Neural crest cell (in vitro differentiated cells): ENCODE data around the gene PXMP4. TPM values are rescaled to one million over a fixed set of nuclear protein-coding genes. Genes with fewer than 3 reads are reported as not detected.

Experiments
- DNase-seq: peaks from one replicate; pipeline ENCODE4 v3.0.0; 2021; ENCODE audit warnings: low read depth, mixed read lengths, low spot score
- H3K27ac Mint-ChIP-seq: one replicate; pipeline ENCODE4 v1.8.0; 2021; ENCODE audit warnings: mild to moderate bottlenecking, mixed read lengths; ENCODE audit not compliant: unreplicated experiment
- H3K27me3 Mint-ChIP-seq: 2 replicates; pipeline ENCODE4 v1.8.0; 2021; ENCODE audit warnings: low read depth, mild to moderate bottlenecking, mixed read lengths
- H3K36me3 Mint-ChIP-seq: 2 replicates; pipeline ENCODE4 v1.8.0; 2021; ENCODE audit warnings: low read depth, mild to moderate bottlenecking, mixed read lengths
- H3K4me1 Mint-ChIP-seq: 2 replicates; pipeline ENCODE4 v1.8.0; 2021; ENCODE audit warnings: mixed read lengths
- H3K4me3 Mint-ChIP-seq: one replicate; pipeline ENCODE4 v1.8.0; 2021; ENCODE audit warnings: mild to moderate bottlenecking, mixed read lengths
- H3K9me3 Mint-ChIP-seq: 2 replicates; pipeline ENCODE4 v1.8.0; 2021; ENCODE audit warnings: mixed read lengths
- total RNA-seq: library from RNA; stranded (reverse); gene quantifications from 2 replicates; pipeline ENCODE4 v1.2.1, GENCODE V29; 2021
- TF ChIP-seq, protein P1 (sequence below): fragments of 200-600 bp; sonication (generic); conservative IDR thresholded peaks from 2 replicates; pipeline ENCODE4 v1.5.0; 2021; ENCODE audit warnings: antibody characterized with exemption, mild to moderate bottlenecking

The PXMP4 gene
- total RNA-seq, 1 donor from 2014 or later = 5.2 TPM

- peaks cover 3% of the 10 kb centered on the region for H3K36me3 Mint-ChIP-seq
- H3K9me3 Mint-ChIP-seq = no peaks in the 10 kb centered on the region
- DNase-seq = no peak
- peaks cover 16% of the 10 kb centered on the region for H3K4me1 Mint-ChIP-seq
- H3K4me3 Mint-ChIP-seq = peak overlapping the region; percentile 19
- TF ChIP-seq, protein P1, sequence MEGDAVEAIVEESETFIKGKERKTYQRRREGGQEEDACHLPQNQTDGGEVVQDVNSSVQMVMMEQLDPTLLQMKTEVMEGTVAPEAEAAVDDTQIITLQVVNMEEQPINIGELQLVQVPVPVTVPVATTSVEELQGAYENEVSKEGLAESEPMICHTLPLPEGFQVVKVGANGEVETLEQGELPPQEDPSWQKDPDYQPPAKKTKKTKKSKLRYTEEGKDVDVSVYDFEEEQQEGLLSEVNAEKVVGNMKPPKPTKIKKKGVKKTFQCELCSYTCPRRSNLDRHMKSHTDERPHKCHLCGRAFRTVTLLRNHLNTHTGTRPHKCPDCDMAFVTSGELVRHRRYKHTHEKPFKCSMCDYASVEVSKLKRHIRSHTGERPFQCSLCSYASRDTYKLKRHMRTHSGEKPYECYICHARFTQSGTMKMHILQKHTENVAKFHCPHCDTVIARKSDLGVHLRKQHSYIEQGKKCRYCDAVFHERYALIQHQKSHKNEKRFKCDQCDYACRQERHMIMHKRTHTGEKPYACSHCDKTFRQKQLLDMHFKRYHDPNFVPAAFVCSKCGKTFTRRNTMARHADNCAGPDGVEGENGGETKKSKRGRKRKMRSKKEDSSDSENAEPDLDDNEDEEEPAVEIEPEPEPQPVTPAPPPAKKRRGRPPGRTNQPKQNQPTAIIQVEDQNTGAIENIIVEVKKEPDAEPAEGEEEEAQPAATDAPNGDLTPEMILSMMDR = no peak
- peaks cover 3% of the 10 kb centered on the region for H3K27me3 Mint-ChIP-seq
- H3K27ac Mint-ChIP-seq = peak overlapping the region; percentile 58
Observed at GRCh38 chr20:33656010-33656782, 63.9 kb downstream of the PXMP4 start.

- Mint-ChIP-seq H3K27ac (no peak overlapping the region), H3K4me3 (peak overlapping the region; percentile 65)
Observed at GRCh38 chr20:33655164-33655563, 64.9 kb downstream of the PXMP4 start.

DNA sequence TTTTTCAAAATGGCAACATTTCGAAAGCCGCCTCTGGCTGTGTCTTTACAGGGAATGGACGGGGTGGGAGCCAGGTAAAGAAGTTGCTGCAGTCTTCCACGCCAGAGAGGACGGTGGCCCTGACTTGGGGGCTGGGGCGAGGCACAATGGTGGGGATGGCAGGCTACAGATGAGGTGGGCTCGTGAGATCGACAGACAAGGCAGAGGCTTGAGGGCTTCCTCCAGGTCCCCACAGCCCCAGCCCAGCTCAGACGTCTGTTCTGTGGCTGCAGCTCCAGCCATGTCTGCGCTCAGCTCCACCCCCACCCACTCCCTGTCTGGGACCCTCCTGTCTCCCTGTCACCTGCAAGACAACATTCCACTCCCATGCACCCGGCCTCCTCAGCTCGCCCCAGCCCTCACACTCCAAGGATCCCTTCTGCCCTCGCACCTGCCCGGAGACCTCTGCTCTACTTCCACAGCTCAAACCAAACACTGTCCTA lies 65.4 kb downstream of the PXMP4 start:
- peaks cover 3% of the 10 kb centered on the region for H3K36me3 Mint-ChIP-seq
- H3K9me3 Mint-ChIP-seq = no peaks in the 10 kb centered on the region
- H3K27ac Mint-ChIP-seq = no peak overlapping the region
- TF ChIP-seq, protein P1 = no peak
- no peak for DNase-seq
- H3K4me3 Mint-ChIP-seq = peak overlapping the region; percentile 65
- peaks cover 19% of the 10 kb centered on the region for H3K4me1 Mint-ChIP-seq
- H3K27me3 Mint-ChIP-seq = peaks cover 3% of the 10 kb centered on the region

More at GRCh38 chr20:33655164-33655563, 64.9 kb downstream of the PXMP4 start:
- Mint-ChIP-seq H3K27me3 (peaks cover 3% of the 10 kb centered on the region), H3K4me1 (peaks cover 16% of the 10 kb centered on the region), H3K9me3 (no peaks in the 10 kb centered on the region), H3K36me3 (peaks cover 3% of the 10 kb centered on the region)
- DNase-seq = no peak
- TF ChIP-seq, protein P1 = no peak

DNA sequence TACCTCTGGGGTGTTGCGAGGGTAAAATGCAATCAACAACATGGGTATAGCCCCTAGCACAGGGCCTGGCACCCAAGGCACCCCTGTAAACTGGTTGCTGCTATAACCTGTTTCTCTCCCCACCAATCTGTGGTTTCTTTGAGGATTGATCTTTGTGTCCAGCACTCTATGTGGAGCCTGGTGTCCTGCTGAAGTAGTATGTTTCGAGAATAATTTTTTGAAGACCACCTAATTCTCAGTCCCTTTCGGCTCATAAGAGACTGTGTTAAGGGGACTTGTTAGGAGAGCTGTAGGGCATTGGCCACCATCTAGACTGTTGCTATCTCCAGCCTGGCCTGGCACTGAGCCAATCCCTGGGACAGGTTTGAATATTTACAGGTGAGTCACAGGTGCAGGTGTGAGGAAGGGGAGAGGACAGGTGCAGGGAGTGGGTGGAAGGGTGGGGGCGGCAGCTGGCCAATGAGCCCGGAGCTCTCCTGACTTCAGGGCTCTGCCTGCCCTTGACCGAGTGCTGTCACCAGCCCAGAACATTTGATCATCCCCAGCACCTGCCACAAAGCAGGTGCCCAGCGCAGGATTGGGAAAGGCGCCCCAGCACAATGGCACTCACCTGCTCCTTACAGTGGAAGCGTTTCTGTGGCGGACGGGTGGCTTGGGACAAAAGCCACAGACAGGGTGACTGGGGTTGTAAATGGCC lies 66.1 kb downstream of the PXMP4 start:
- peaks cover 25% of the 10 kb centered on the region for H3K4me1 Mint-ChIP-seq
- no peak for DNase-seq

GRCh38 chr20:33653218-33653899 lies 66.8 kb downstream of the PXMP4 start:
- TF ChIP-seq, protein P1 = peak; percentile 89
- Mint-ChIP-seq H3K4me1 (peaks cover 29% of the 10 kb centered on the region), H3K36me3 (no peaks in the 10 kb centered on the region), H3K27ac (no peak overlapping the region), H3K9me3 (no peaks in the 10 kb centered on the region), H3K27me3 (peaks cover 3% of the 10 kb centered on the region), H3K4me3 (peak overlapping the region; percentile 68)
- peak; percentile 79 for DNase-seq

More for the DNA sequence above, 66.1 kb downstream of the PXMP4 start:
- TF ChIP-seq, protein P1 = no peak
- H3K4me3 Mint-ChIP-seq = peak overlapping the region; percentile 68
- H3K36me3 Mint-ChIP-seq = peaks cover 2% of the 10 kb centered on the region
- peak overlapping the region; percentile 54 for H3K27ac Mint-ChIP-seq
- no peaks in the 10 kb centered on the region for H3K9me3 Mint-ChIP-seq
- peaks cover 3% of the 10 kb centered on the region for H3K27me3 Mint-ChIP-seq
